GM21619 (cell line): ENCODE data around the gene TSPAN4.
A peak's percentile ranks its signal among the peaks of the same experiment; 100 is the strongest.

Experiments used
- ATAC-seq: cut with Tn5 transposase; IDR thresholded peaks from one replicate; pipeline ENCODE4 v1.9.1; 2021; ENCODE audit not compliant: unreplicated experiment

Gene TSPAN4

DNA sequence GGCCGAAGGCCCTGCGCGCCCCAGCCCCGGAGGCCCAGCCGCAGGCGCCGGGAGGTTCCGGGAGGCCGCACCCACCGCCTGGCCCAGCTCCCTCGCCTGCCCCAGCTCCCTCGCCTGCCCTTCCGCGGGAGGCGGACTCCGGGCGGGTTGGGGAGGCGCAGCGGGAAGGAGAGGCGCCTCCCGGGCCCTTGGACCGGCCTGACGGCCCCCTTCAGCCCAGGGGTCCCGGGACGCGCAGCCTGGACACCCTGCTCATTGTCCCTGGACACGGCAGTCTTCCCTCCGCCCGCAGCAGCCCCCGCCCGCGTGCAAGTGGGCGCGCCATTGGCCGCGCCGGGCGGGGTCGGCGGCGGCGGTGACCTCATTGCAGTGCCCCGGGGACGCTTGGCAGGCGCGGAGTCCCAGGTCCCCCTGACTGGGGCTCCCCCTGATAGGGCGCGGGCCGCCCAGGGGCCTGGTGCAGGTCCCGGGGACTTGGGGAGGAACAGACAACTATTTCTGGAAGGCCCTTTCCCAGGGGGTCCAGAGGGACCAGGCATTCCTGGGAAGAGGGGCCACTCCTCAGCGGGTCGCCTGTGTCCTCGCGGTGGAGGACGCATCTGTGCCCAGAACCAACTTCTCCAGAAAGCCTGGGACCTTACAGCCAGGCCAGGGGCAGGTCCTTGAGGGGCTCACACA, 9.4 kb upstream of the TSPAN4 start:
- ATAC-seq: no peak

DNA sequence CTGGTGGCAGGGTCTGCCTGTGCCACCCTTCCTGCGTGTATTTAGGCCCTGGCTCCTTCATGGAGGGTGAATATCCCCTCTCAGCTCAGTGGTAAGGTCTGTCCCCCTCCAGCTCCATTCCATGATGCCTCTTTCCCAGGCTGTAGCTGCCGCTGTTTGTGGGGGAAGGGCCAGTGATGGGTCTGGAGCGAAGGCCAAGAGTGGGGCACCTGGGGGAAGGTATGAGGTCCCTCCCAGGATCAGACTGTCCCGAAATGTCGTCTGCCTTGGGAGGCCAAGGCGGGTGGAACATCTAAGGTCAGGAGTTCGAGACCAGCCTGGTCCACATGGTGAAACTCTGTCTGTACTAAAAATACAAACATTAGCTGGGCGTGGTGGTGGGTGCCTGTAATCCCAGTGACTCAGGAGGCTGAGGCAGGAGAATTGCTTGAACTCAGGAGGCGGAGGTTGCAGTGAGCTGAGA, 8.8 kb upstream of the TSPAN4 start:
- ATAC-seq: no peak

DNA sequence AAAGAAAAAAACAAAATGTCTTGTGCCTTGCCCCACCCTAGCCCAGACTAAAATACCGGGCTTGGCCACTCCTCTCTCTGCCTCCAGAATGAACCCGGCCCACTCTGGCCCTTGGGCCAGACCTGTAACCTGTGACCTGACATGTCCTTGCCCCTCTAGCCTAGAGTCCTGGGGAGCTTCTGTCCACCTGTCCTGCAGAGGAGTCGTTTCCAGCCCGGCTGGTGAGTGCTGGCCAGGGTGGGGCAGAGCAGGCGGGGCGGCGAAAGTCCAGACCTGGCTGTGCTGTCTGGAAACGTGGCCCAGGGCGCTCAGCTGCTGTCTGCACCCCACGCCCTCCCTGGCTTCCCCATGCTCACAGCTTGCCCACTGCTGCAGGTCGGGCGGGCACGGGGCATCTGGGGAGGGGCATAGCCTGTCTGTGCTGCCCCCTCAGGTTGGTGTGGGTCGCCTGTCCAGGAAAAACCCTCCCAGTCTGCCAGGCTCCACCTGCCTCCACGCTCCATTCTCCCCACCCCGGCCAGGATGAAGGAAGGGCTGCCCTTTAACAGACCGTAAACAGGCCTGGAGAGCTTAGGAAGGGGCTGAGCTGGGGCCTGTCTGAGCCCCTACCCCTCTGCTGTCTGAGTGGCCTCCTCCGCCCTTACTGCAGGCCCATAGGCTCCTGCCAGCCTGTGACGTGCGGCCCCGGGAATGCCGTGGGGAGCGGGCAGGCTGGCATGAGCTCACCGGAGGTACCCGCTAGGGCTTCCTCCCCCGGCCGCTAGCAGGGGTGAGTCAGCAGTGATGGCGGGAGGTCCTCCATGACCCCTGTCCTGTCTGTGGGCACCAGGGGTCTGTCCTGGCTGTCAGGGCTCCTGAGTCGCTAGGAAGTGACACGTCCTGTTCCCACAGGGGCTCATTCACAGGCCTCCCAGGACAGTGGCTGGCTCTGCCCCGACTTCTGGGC, 8.0 kb upstream of the TSPAN4 start:
- ATAC-seq: no peak

GRCh38 chr11:836274-836673, 6.4 kb upstream of the TSPAN4 start:
- ATAC-seq: no peak

DNA sequence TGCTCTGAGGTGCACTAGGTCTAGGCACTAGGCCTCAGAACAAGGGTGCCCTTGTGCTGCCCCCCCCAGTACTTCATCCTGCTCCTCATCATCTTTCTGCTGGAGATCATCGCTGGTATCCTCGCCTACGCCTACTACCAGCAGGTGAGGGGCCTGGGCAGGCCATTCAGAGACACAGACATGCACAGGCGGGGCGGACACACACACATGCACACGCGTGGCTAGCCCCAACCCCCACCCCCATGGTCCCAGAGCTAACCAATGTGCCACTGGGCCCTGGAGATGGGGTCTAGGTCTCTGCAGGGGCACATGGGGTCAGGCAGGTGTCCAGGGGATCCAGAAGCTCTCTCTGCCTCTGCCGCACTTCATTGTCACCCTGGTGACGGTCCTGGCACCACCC, 6.0 kb upstream of the TSPAN4 start:
- no peak for ATAC-seq

DNA sequence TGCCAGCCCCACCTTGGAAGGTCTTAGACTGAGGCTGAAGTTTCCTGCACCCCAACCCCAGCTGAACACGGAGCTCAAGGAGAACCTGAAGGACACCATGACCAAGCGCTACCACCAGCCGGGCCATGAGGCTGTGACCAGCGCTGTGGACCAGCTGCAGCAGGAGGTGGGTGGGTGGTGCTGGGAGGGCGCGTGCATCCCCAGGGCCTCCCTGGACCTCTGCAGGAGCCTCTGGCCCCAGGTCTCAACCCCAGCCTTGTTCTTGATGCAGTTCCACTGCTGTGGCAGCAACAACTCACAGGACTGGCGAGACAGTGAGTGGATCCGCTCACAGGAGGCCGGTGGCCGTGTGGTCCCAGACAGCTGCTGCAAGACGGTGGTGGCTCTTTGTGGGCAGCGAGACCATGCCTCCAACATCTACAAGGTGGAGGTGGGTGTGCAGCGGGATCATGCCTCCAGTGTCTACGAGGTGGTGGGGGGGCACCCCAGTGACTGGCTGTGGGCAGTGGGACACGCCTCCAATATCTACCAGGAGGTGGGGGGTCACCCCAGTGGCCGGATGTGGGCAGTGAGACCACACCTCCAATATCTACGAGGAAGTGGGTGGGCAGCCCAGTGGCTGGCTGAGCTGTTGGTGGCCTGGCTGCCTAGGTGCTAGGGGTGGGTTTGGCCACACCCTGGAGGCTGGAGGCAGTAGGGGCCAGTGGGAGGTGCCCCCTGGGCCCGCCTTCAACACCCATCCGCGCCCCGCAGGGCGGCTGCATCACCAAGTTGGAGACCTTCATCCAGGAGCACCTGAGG, 5.3 kb upstream of the TSPAN4 start:
- no peak for ATAC-seq

GRCh38 chr11:837990-838307, 4.7 kb upstream of the TSPAN4 start:
- ATAC-seq: no peak

- ATAC-seq: no peak
These were observed 4.0 kb upstream of the TSPAN4 start for GRCh38 chr11:838441-839279.

GRCh38 chr11:839280-839623, 3.4 kb upstream of the TSPAN4 start:
- ATAC-seq: no peak

DNA sequence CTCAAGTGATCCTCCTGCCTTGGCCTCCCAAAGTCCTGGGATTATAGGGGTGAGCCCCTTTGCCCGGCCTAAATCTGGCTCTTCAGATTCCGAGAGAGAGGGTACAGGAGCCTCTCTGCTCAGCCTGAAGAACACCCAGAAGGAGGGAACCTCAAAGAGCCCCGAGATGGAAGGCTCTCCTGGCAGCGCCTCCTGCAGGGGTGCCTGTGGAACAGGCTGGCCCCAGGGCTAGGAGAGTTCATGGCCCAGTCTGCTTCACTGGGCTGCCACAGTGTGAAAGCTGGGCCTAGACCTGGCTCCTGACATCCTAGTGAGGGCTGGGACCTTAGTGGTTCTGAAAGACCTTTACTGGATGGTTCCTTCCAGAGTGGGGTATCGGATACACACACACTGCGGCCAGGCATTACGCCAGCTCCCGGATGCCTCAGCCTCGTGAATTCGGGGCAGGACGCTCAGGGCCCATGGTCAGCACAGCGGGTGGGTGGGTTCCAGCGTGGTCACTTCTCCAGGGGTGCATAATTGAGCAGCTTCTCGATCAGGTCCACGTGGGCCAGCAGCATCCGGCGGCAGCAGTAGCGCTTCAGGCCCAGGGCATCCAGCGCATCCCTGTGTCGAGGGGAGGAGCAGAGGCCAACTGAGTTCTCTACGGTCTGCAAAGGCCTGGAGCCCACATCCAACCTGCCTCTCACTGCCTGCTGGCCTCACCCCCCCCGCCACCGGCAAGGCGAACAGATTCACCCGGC, 2.6 kb upstream of the TSPAN4 start:
- ATAC-seq: no peak

GRCh38 chr11:841981-842369, 677 bp upstream of the TSPAN4 start:
- no peak for ATAC-seq

GRCh38 chr11:843086-843734, 558 bp downstream of the TSPAN4 start:
- peak; percentile 11 for ATAC-seq

DNA sequence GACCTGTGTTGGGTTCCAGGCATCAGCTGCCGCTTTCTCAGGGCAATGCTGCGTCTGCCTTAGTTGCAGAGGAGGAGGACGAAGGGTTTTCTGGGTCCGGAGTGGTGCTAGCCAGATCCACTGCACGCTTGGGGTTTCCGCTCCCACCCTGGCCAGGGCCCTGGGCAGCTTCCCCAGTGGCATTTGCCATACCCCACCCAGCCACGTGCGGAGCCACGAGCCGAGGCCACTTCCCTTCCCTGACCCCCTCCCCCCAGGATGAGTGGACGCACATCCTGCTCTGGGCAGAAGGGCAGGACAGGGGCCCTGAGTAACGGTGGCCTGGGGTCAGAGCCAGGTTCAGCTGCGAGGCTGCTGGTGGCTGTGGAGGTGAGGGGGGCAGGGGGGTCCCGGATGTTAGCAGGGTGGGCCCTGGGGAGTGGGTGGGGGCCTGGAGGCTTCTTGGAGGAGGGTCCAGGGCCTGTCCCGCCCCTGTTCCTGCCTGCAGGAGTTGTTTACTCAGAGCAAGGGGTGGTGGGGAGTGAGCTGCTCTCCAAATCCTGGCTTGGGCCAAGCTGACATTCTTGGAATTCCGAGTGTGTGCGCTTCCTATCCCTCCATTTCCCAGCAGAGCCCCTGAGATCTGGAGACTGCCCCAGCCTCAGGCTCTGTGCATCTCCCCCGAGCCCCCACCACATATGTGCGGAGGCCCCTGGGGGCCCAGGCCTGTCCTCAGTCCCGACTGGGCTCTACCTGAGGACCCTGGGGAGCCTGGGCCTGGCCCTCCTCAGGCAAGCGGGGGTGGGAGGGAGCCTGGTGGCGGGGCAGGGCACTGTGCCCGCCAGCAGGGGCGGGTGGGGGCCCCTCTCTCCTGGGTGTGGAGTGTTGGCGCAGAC, 1.4 kb downstream of the TSPAN4 start:
- ATAC-seq: no peak

- no peak for ATAC-seq
These were observed 2.3 kb downstream of the TSPAN4 start for GRCh38 chr11:844693-845644.

DNA sequence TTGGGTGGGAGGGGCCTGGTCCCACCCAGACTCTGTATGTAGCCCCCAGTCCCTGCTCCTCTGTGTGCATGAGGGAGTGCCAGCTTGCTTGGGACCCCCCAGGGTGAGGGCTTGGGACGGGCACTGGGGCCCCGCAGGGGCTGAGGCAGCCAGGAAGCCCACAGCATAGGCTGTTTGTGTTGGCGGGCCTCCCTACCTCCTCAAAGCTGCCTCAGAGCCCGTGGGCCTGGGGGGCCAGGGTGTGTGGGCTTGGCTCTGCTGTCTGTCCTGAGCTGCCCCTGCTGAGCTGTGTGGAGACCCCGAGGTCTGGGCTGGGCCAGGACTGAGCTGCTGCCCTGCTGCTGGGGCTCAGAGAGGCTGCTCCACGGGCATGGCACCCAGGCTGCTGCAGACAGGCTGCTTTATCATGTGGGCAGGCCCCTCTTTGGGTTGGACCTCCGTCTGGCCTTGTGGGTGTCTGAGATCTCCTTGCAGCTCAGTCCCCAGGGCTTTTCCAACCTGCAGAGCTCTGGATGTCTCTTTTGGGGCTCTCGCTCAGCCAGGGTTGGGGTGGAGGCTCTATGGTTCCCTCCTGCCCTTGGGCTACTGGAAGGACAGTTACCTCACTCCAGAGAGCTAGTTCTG, 3.3 kb downstream of the TSPAN4 start:
- no peak for ATAC-seq

GRCh38 chr11:846496-847098, 3.9 kb downstream of the TSPAN4 start:
- ATAC-seq: no peak

DNA sequence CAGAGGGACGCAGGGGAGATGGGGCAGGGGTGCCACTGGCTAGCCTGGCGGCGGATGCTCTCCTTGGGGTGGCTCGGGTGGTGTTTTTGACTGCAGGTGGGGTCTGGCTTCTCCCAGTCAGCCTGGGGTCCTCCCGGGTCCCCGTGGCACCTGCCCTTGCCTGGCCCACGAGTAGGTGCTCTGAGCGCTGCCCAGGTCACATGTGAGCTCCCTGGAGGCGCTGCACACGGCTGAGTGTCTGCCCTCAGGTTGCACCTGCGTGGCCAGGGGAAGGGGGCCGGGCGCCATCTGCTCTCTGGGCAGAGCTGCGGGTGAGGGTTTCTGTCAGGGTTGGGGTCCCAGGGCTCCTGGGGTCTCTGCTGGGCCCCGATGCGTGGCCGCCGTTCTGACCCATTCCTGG, 5.2 kb downstream of the TSPAN4 start:
- ATAC-seq: no peak
